Panc1 (cell line): ENCODE data around the gene PELI2. TPM values are rescaled to one million over a fixed set of nuclear protein-coding genes. Genes with fewer than 3 reads are reported as not detected.

Experiments
- ATAC-seq: fragments of 200-7000 bp; cut with Tn5 transposase; 2 replicates; pipeline ENCODE4 v1.9.1; 2020; ENCODE audit warnings: mild to moderate bottlenecking, moderate library complexity
- BruUV-seq: library from RNA; stranded (reverse); fragments of 400-500 nt; replicated peaks from 2 replicates; lab custom pipeline; 2021; lab: Mats Ljungman, UMichigan
- CTCF ChIA-PET: fragments of 300-600 bp; sonication (Branson Sonifier 250); formaldehyde crosslinking; loops from one replicate; lab custom pipeline; 2022; ENCODE audit warnings: antibody characterized with exemption; lab: Charles Lee
- POLR2A ChIA-PET: fragments of 300-600 bp; sonication (Branson Sonifier 250); formaldehyde crosslinking; loops from one replicate; lab custom pipeline; 2022; ENCODE audit warnings: antibody characterized with exemption; lab: Charles Lee
- DNase-seq: peaks from one replicate; pipeline ENCODE4 v3.0.0-alpha.2; 2010; ENCODE audit warnings: low read depth, low spot score
- H3K27ac ChIP-seq: 2 replicates; pipeline ENCODE4 v1.5.1; 2011; ENCODE audit warnings: mild to moderate bottlenecking, low read length, inconsistent platforms
- H3K27me3 ChIP-seq: fragments of 200-500 bp; sonication (Bioruptor generic); 2 replicates; pipeline ENCODE4 v1.6.0; 2014; ENCODE audit warnings: low read length, inconsistent platforms; ENCODE audit not compliant: control insufficient read depth, insufficient read depth
- H3K36me3 ChIP-seq: fragments of 200-500 bp; sonication (Bioruptor generic); 2 replicates; pipeline ENCODE4 v1.5.1; 2014; ENCODE audit warnings: inconsistent platforms, mild to moderate bottlenecking, low read length, moderate library complexity; ENCODE audit not compliant: control insufficient read depth, insufficient read depth
- H3K4me1 ChIP-seq: 2 replicates; pipeline ENCODE4 v1.5.1; 2011; ENCODE audit warnings: inconsistent platforms, mild to moderate bottlenecking, low read length, moderate library complexity; ENCODE audit not compliant: control insufficient read depth, insufficient read depth
- H3K4me3 ChIP-seq, 2 experiments: 2 replicates each; pipeline ENCODE4 v1.5.1; 2011 to 2012; ENCODE audit warnings: low read depth in 2 of 2, low read length in 2 of 2, mild to moderate bottlenecking in 2 of 2, inconsistent platforms in 1 of 2, moderate library complexity in 1 of 2
- H3K9me3 ChIP-seq: fragments of 200-500 bp; sonication (Bioruptor generic); 2 replicates; pipeline ENCODE4 v1.5.1; 2014; ENCODE audit warnings: low read depth, mild to moderate bottlenecking, inconsistent platforms, low read length, moderate library complexity; ENCODE audit not compliant: control insufficient read depth, insufficient read depth
- POLR2AphosphoS5 ChIP-seq: IDR thresholded peaks from 2 replicates; pipeline ENCODE4 v1.6.1; 2012; ENCODE audit warnings: mild to moderate bottlenecking, low read depth, low read length, moderate library complexity
- SIN3A ChIP-seq: IDR thresholded peaks from 2 replicates; pipeline ENCODE4 v1.6.1; 2012; ENCODE audit warnings: low read depth, mild to moderate bottlenecking, low read length, moderate library complexity, borderline replicate concordance; ENCODE audit not compliant: insufficient read depth
- TCF7L2 ChIP-seq: IDR thresholded peaks from 2 replicates; pipeline ENCODE4 v1.6.1; 2011; ENCODE audit warnings: mild to moderate bottlenecking, low read depth, low read length, inconsistent platforms
- in situ Hi-C: cut with HindIII; loops from 2 replicates; pipeline ENCODE4 v1.10.0; 2016; ENCODE audit warnings: low sequenced_read_pairs, low pct_unique_long_range_greater_than_20kb
- intact Hi-C: fragments of 100-400 bp; cut with micrococcal nuclease; formaldehyde crosslinking; loops from one replicate; pipeline ENCODE4 v1.10.0; 2022; ENCODE audit not compliant: unreplicated experiment
- total RNA-seq: library from RNA; stranded (reverse); gene quantifications from one replicate; pipeline ENCODE4 v1.2.1, GENCODE V29; 2021; ENCODE audit not compliant: unreplicated experiment
- TF ChIP-seq, protein P1 (sequence below): fragments of 450-650 bp; IDR thresholded peaks from 2 replicates; pipeline ENCODE4 v1.5.1; 2017; ENCODE audit warnings: mild to moderate bottlenecking
- TF ChIP-seq, protein P2 (sequence below), 2 experiments: IDR thresholded peaks; 2 replicates each; pipeline ENCODE4 v1.6.1; 2011 to 2012; ENCODE audit warnings: low read depth in 2 of 2, control low read depth in 1 of 2, low read length in 1 of 2, mild to moderate bottlenecking in 1 of 2, moderate library complexity in 1 of 2; ENCODE audit not compliant: insufficient read depth in 1 of 2

Gene PELI2
- total RNA-seq, 1 experiment from 2014 or later: 0.28 TPM

DNA sequence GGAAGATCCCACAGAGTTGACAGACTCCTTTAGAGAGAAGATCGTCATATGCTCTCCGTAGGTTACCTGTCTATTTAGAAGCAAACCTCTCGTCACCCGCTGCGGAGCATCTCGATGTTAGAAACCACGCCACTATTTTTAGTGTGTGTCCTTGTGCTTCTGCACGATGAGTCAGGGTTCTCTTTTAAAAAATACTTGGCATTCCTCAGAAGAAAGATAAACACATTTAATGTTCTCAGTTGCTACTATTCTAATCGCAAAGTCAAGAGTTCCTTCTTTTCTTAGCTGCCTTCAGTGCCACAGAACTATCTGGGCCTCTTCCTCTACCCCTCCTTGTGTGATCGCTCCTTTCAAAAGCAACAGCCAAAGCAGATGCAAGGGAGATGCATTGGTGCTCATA is 192.4 kb downstream of the PELI2 start:
- no peak for DNase-seq
- CTCF ChIA-PET: no interaction called here
- in situ Hi-C loops: no loop called here
- POLR2A ChIA-PET: no interaction called here
- Histone ChIP-seq H3K36me3 (no peaks in the 10 kb centered on the region), H3K27me3 (no peaks in the 10 kb centered on the region; the same call in 1 of the 2 replicates), H3K4me3 (no peak overlapping the region), H3K4me1 (no peaks in the 10 kb centered on the region), H3K27ac (no peak overlapping the region), H3K9me3 (no peaks in the 10 kb centered on the region)
- ATAC-seq: no peak
- TF ChIP-seq, protein P1, sequence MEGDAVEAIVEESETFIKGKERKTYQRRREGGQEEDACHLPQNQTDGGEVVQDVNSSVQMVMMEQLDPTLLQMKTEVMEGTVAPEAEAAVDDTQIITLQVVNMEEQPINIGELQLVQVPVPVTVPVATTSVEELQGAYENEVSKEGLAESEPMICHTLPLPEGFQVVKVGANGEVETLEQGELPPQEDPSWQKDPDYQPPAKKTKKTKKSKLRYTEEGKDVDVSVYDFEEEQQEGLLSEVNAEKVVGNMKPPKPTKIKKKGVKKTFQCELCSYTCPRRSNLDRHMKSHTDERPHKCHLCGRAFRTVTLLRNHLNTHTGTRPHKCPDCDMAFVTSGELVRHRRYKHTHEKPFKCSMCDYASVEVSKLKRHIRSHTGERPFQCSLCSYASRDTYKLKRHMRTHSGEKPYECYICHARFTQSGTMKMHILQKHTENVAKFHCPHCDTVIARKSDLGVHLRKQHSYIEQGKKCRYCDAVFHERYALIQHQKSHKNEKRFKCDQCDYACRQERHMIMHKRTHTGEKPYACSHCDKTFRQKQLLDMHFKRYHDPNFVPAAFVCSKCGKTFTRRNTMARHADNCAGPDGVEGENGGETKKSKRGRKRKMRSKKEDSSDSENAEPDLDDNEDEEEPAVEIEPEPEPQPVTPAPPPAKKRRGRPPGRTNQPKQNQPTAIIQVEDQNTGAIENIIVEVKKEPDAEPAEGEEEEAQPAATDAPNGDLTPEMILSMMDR: no peak
- TF ChIP-seq, protein P2, sequence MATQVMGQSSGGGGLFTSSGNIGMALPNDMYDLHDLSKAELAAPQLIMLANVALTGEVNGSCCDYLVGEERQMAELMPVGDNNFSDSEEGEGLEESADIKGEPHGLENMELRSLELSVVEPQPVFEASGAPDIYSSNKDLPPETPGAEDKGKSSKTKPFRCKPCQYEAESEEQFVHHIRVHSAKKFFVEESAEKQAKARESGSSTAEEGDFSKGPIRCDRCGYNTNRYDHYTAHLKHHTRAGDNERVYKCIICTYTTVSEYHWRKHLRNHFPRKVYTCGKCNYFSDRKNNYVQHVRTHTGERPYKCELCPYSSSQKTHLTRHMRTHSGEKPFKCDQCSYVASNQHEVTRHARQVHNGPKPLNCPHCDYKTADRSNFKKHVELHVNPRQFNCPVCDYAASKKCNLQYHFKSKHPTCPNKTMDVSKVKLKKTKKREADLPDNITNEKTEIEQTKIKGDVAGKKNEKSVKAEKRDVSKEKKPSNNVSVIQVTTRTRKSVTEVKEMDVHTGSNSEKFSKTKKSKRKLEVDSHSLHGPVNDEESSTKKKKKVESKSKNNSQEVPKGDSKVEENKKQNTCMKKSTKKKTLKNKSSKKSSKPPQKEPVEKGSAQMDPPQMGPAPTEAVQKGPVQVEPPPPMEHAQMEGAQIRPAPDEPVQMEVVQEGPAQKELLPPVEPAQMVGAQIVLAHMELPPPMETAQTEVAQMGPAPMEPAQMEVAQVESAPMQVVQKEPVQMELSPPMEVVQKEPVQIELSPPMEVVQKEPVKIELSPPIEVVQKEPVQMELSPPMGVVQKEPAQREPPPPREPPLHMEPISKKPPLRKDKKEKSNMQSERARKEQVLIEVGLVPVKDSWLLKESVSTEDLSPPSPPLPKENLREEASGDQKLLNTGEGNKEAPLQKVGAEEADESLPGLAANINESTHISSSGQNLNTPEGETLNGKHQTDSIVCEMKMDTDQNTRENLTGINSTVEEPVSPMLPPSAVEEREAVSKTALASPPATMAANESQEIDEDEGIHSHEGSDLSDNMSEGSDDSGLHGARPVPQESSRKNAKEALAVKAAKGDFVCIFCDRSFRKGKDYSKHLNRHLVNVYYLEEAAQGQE (IDR thresholded peaks at IDR 0.05; ENCODE audit: insufficient read depth in 1 of 2, low read depth in 2 of 2, low read length in 1 of 2): no peak
- no peak for TF ChIP-seq SIN3A
- no peak for TF ChIP-seq POLR2AphosphoS5
- BruUV-seq: no TSS peak
- intact Hi-C loops: no loop called here

DNA sequence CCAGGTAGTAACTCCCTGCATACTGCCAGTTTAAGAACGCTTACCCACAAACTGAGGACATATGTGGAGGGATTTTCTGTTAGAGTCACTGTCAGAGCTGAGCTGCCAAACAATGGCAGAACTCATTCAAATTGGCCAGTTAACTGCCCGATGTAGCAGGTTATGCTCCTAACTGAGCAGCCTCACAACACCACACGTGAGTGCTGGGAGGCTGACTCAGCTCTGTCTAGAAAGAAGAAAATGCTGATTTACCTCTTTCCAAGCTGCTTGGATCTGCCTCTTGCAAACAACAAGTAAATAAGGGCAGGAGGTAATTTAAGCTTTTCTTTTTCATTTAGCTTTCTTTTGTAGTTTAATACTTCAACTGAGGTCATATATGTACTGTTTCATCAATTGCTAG is 195.6 kb downstream of the PELI2 start:
- no peak overlapping the region for H3K27ac ChIP-seq
- no peaks in the 10 kb centered on the region for H3K36me3 ChIP-seq
- H3K9me3 ChIP-seq: no peaks in the 10 kb centered on the region
- ChIA-PET POLR2A (no interaction called here), CTCF (no interaction called here)
- intact Hi-C loops: no loop called here
- no peak overlapping the region for H3K4me3 ChIP-seq
- DNase-seq: no peak
- no peak for ATAC-seq
- in situ Hi-C loops: no loop called here
- no peaks in the 10 kb centered on the region for H3K4me1 ChIP-seq
- no TSS peak for BruUV-seq
- TF ChIP-seq TCF7L2: no peak
- TF ChIP-seq POLR2AphosphoS5: no peak
- TF ChIP-seq, protein P1: no peak
- TF ChIP-seq, protein P2 (IDR thresholded peaks at IDR 0.05; ENCODE audit: insufficient read depth in 1 of 2, low read depth in 2 of 2, low read length in 1 of 2): no peak
- peaks cover 2% of the 10 kb centered on the region for H3K27me3 ChIP-seq
